Measurements from ENCODE around the gene SYNPO.

Gene SYNPO

DNA sequence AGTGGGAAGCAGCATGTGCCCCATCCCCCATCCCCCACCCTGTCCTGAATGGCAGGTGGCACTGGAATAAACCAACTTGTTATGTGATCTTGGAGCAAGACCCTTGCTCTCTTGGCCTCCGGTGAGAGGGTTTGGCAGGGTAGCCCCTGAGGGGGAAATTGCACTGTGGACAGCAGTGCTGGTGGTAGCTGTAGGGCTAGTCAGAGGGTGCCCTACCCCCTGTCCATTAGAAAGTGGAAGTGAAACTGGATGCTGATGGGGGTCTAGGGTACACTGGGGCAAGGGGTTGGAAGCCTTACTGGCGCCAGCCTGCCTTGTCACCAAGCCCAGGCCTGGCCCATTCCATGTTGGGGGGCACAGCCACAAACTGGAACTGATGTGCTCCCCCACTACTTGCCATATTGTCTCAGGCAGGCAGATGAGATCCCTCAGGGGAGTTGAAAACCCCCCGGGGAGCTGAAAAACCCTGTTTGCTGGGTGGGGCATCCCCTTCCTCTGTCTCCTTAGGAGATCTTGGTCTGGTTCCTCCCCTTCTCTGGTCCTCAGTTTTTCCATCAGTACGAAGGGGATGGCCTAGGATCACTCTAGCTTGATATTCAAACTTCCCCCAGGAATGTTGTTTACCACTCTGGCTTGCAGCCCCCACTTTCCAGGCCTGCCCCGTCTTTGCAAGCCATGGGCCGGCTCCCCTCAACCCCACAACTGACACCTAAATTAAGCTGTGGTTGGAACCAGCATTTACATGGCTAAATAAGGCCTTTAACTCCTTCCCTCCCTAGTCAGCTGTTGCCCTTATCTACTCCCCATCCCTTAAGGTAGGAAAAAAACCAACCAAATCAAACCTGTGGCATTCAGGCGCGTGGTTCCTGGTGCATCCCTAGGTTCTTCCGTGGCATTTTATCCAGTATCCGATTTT is 14.4 kb upstream of the SYNPO start:
- no peak for DNase-seq

GRCh38 chr5:150626853-150627276 is 13.6 kb upstream of the SYNPO start:
- no peak for DNase-seq

GRCh38 chr5:150627731-150628545 is 12.5 kb upstream of the SYNPO start:
- no peak for DNase-seq

- no peak for DNase-seq
These were observed 11.4 kb upstream of the SYNPO start for GRCh38 chr5:150628936-150629485.

GRCh38 chr5:150630016-150630415 is 10.4 kb upstream of the SYNPO start:
- DNase-seq = no peak

- DNase-seq = no peak
These were observed 9.8 kb upstream of the SYNPO start for GRCh38 chr5:150630461-150631325.

GRCh38 chr5:150631326-150631701 is 9.1 kb upstream of the SYNPO start:
- DNase-seq = no peak

- DNase-seq = no peak
These were observed 7.9 kb upstream of the SYNPO start for GRCh38 chr5:150632305-150633160.

- no peak for DNase-seq
These were observed 7.0 kb upstream of the SYNPO start for GRCh38 chr5:150633429-150633828.

DNA sequence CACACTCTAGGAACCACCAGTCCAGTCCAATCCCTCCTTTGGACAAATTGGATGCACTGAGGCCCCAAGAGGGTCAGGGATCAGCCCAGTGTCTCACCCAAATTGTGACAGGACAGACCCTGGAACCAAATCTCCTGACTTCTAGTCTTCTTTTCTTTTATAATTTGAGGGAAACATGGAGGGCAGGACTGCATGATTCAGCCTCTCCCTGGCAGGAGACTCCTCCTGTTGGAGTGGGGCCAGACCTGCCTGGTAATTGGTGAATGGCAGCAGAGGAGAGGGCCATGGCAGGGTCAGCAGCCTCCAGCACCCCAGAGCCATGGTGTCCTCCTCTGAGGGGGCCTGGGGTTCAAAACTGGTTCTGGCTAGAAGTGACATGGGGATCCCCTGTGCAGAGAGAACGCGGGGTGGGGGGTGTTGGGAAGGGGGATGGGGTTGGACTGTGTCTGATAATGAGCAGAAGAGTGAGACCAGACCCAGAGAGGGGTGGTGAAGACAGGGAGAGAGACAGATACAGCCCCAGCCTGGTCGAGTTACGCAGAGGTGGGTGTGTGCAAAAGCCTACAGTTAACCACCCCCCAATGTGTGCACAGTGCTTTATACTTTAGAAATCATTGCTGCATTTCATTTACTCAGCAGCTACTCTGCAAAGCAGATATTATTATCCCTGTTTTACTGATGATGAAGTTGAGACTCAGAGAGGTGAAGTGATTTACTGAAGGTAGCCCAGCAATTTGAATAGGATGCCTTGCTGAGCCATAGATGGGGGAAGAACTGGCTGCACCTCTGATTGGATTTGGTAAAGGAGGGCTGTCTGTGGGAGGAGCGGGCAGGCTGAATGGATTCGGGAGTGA is 3.8 kb upstream of the SYNPO start:
- DNase-seq = no peak

DNA sequence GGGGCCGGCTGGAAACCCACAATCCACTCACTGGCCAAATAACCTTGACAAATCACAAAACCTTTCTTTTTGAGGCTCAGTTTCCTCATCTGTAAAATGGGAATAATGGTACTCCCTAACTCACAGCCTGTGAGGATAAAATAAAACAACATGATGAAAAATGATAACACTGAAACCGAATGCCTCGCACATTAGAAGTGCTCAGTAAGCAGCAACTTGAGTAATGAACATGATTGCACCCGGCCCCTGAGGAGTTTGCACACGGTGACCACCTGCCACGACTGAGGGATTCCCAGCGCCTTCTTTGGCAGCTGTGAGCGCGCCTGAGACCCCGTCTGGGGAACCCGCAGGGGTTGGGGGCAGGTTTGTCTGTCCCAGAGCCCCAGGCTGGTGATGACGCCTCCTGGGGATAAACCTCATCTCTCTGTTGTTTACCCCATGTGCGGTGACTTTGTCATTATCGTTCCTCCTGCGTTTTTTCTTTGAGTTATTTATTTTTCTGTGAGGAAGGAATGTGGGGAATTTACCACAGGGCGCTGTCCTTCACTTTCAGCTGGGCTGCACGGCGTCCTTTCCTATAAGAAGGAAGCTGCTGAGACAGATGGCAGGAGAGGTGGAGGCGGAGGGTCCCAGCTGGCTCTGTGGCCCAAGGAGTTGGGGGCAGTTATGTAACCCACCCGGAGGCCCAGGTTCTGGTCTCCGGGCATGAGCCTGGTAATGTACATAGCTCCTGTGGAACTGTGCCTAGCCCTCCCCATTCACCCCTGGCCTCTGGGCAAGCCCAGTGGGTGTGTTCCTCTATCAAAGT is 3.0 kb upstream of the SYNPO start:
- no peak for DNase-seq

GRCh38 chr5:150638053-150638444 is 2.4 kb upstream of the SYNPO start:
- no peak for DNase-seq

DNA sequence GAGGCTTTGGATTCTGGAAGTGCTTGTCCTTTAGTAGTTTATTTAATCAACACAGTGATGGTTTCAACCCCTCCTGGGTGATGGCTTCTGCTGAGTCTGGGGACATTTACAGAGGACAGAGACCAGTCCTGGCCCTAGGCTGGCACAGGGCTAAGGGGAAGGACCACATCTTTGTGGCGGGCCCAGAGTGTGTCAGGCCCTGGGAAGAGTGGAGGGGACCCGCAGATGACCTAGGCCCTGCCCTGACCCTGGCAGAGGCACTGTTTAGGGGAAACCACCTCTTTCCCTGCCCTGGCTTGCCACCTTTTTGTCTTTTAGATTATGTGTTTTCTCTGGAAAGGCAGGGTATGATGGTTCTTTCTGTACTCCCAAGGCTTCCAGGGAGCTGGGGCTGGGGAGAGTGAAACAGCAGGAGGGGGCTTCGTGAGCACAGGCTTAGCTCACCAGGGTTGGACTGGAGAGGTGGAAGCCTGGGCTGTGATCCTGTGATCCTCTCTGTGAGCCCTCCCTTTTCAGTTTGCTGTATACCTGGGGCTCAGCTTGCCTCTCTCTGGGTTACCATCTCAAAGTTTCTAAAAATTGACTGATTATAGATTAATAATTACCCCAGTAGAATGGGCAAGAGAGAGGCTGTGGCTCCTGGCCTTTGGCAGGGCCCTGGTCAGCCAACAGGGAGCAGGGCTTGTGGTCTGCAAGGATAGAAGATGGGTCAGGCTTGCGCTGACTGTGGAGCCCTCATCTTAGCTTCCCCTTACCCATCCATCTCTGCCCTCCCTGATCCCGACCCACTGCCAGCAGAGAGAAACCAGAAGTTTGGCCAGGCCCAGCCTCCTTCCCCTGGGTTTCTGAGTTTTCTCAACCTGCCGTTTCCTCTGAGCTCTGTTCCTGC is 1.7 kb upstream of the SYNPO start:
- DNase-seq = no peak

GRCh38 chr5:150639377-150639692 is 1.1 kb upstream of the SYNPO start:
- no peak for DNase-seq

DNA sequence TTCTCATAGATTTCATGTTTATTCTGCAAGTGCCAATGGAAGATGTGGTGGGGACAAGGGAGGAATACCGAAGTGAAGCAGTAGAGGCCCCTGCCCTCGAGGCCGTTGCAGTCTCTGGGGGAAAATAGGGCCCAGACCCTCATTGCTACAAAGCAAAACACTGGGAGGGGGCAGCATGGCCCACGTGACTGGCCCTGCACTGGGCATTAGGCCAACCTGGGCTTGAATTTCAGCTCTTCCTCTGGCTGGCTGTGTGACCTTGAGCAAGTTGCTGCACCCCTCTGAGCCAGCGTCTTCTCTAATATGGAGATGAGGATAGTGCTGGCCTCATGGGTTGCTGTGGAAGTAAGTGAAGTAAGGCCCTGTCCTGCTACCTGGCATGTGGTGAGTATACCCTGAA is 709 bp upstream of the SYNPO start:
- DNase-seq = no peak

GRCh38 chr5:150641006-150641570 is 628 bp downstream of the SYNPO start:
- no peak for DNase-seq

DNA sequence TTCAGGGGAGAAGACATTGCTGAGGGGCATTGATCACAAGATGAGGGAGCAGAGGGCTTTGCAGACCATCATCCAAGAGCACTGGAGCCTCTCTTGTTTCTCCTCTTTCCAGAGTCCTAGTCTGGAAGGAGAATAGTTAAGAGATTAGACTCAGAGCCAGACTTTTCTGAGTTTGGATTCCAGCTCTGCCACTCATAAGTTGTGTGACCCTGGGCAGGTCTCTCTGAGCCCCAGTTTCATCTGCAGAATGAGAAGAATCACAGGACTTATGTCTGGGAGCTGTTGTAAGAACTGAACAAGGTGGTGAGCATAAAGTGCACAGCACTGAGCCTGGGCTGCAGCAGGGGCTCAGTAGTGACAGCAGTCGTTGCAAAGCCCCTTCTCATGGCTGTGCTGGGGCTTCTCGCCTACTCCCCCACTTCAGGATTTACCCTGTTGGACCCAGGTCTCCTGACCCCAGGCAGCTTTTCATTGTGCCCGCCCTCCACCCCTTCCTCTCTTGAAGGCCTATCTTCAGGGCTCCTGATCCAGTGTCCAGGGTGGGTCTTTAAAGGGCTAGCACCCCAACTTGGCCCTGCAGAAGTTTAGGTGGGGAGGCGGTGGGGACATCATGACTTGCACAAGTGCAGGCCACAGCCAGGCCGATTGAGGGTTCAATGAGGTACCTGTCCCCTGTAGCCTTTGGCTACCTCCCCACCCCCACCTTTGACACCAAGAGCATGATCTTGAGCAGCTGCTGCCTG is 1.5 kb downstream of the SYNPO start:
- DNase-seq = no peak

DNA sequence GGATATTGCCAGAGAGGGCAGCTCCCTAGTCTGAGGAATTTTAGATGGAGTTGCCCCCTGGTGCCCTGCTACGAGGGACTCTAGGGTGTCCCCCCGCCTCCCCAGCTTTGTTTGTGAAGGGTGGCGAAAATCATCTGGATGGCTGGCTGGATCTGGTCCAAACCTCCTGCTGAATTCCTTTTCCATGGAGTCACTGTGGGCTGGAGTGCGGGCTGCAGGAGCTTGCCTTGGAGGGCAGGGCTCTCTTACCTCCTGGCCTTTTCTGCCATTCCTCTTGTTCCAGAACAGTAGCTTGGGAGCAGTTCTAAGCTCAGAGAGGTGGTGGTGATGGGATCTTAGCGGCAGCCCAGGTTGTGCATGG is 2.1 kb downstream of the SYNPO start:
- DNase-seq = no peak

All from stimulated activated CD4-positive, alpha-beta T cell treated with anti-CD3 and anti-CD28 coated beads, Interleukin-1b, Interleukin-23, amount 100 ng/mL, for 48 hours (primary cell).